Ramos (cell line): Measurements from ENCODE around the gene FAM151B.
"Not testable (repeated sequence)": the region's sequence is repeated elsewhere in the genome, so short reads cannot be mapped to it uniquely, and the experiment has no call there.

ENCODE experiments used
- in situ Hi-C: fragments of 300-500 bp; cut with MboI; formaldehyde crosslinking; loops from one replicate; pipeline ENCODE4 v1.14.3; 2022; ENCODE audit warnings: low sequenced_read_pairs; ENCODE audit not compliant: unreplicated experiment

FAM151B gene

DNA sequence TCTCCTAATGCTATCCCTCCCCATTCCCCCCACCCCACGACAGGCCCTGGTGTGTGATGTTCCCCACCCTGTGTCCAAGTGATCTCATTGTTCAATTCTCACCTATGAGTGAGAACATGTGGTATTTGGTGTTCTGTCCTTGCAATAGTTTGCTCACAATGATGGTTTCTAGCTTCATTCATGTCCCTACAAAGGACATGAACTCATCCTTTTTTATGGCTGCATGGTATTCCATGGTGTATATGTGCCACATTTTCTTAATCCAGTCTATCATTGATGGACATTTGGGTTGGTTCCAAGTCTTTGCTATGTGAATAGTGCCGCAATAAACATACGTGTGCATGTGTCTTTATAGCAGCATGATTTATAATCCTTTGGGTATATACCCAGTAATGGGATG, 92.4 kb downstream of the FAM151B start:
- in situ Hi-C loops, result not testable (repeated sequence)

DNA sequence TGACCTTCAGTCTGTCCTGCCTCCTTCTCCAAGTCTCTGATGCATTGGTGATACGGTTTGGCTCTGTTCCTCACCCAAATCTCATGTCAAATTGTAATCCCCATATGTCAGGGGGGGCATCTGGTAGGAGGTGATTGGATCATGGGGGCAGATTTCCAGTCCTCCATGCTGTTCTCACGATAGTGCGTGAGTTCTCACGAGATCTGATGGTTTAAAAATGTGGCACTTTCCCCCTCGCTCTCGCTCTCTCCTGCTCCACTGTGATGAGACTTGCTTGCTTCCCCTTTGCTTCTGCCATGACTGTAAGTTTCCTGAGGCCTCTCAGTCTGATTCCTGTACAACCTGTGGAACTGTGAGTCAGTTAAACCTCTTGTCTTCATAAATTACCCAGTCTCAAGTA, 96.9 kb downstream of the FAM151B start:
- in situ Hi-C loops, result no loop called here

DNA sequence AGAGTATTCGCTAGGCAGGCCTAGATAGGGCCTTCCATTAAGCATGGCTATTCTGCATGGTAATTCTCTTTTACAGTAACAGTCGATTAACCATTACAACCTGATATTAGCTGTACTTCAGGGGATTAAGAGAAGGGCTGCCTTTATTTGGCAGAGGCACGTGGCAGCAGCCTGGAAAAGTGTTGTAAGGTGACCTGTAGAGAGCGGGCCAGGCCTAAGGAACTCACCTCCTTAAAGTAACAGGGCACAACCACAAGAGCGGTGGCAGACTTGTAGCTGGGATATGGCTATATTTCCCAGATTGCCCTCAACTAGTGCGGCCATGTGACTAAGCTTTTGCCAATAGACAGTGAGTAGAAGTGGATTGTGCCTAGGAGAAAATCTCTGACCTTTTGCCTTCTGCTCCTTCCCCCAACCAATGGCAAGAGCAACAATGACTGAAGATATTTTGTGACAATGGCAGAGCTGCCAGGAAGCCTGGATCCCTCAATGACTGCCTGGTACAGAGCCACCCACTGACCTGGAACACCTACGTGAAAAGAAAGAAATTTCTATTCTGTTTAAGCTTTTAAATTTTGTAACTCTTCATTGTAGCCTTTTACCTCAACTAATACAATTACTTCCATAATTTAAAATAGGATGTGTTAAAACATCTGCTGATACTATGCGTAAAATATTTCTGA, 101.1 kb downstream of the FAM151B start:
- in situ Hi-C loops, result no loop called here

DNA sequence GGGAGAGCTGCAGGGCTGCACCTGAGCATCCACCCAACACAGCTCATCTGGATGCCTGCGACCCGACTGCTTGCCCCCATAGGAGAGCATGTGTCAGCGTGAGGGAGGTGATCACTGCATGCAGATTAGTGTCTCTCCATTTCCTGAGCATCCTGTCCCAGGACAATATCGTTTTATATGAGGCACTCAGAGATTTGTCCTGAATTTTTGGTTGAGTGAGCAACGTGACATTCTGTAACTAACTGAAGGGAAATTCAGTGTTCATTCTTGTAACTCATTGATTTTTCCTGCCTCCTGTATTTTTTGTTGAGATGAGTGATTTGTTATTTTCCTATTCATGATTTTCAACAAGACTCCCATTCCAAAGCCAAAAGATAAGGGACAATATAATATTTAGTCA, 102.9 kb downstream of the FAM151B start:
- in situ Hi-C loops, result no loop called here

DNA sequence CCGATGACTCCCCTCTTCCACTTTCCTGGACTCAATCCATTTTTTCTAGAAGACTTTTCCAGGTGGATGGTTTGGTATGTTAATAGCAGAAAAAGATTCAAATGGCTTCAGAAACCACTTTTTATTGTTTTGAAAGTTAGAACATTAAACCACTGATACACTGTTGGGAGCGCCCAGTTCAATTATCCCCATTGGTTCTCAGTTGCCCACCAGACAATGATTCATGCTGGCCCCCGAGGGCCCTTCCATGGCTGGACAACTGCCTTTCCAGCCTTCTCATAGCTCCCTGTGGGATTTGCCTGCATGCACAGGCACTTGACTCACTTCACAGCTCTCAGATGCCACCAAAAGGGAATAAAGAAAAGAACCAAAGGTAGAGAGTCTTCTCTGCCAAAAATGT, 103.5 kb downstream of the FAM151B start:
- in situ Hi-C loops, result no loop called here

DNA sequence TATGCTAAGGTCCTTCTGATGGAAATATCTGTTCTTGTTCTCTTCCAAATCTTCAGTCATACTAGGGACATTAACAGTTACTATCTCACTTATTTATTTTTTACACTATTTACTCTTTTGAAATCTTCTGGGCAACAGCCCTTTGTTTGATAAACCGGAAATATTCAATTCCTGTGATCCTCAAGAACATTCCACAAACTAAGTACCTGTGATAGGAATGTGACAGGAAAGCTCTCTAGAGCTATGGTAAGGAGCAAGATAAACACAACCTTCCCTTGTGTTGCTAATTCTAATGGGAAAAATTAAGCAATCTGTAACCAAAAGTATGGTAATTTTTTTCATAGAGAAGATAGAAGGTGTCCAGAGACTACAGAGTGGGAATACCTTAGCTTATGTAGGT, 104.2 kb downstream of the FAM151B start:
- in situ Hi-C loops, result no loop called here
